Measurements from ENCODE around the gene HADH.
"Not testable (repeated sequence)": the region's sequence is repeated elsewhere in the genome, so short reads cannot be mapped to it uniquely, and the experiment has no call there.

Gene HADH

GRCh38 chr4:108031427-108032083 is 41.9 kb downstream of the HADH start:
- DNase-seq (ENCODE audit: low spot score) = no peak

DNA sequence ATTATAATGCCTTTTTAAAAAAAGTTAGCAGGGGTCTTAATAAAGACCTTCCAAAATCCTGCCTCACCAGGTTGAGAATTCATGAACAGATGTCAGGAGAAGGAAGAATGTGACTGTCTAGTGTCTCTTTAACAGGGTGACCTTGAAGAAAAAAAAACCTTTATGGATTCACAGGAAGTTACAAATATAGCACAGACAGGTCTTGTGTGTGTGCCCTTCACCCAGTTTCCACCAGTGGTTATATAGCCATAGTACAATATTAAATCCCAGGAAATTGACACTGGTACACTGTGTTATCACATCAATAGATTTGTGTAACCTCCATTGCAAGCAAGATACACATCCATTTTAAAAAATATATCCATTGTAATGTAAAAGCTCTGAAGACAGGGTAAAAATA is 43.7 kb downstream of the HADH start:
- no peak for DNase-seq (ENCODE audit: low spot score)

GRCh38 chr4:108034565-108034964 is 44.9 kb downstream of the HADH start:
- DNase-seq (ENCODE audit: low spot score) = no peak

GRCh38 chr4:108035691-108036090 is 46.0 kb downstream of the HADH start:
- no peak for DNase-seq (ENCODE audit: low spot score)

- no peak for DNase-seq (ENCODE audit: low spot score)
Measured at GRCh38 chr4:108036213-108036612, 46.5 kb downstream of the HADH start.

GRCh38 chr4:108037884-108038283 is 48.2 kb downstream of the HADH start:
- no peak for DNase-seq (ENCODE audit: low spot score)

GRCh38 chr4:108042927-108043326 is 53.2 kb downstream of the HADH start:
- DNase-seq (ENCODE audit: low spot score) = no peak

DNA sequence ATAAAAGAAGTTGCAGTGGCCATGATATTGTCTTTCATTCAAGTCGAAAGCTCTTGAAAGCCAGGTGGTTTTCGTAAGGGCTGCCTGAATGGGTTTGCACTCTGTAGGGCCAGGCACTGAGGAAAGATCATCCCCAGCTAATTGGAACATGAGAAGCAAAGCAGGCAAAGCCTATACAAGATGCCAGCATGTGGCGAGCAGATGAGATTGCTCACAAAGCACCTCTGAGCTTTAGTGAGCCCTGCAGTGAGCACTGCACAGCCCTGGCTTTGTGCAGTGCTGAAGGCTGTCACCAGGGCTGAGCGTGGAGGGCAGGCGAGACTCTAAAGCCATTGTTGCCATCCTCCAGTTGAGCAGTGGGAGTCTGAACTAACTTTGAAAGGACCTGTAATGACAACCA is 53.8 kb downstream of the HADH start:
- DNase-seq (ENCODE audit: low spot score) = no peak

DNA sequence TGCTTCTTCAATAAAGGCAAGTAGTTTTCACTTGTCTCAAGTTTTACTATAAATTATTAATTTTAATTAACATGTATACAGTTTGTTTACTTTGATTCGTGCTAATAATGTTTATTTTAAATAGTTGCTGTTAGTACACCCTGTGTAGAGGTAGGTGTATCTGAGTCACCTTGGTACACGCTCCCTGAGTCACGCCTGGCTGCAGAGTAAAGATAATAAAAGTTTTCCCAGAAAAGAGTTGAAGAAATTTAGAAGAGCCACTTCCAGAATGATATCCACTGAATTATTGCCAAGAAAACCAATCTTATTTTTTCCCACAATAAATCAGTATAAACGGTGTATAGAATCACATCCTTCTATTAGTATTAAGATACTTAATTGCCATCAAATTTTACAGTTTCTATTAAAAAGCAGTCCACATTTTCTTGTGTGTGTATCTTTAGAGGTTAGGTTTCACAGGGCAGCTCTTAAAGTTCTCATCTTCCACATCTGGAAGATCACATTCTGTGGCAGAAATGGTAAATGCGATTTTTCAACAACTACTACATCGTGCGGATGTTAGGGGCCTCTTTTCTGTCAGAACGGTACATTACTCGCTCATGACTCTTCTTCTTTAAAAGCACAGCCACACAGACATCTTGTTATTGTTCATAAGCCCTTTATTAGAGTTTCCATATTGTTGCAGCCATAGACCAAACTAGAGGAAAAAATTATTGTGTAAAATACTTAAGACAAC is 55.4 kb downstream of the HADH start:
- no peak for DNase-seq (ENCODE audit: low spot score)

DNA sequence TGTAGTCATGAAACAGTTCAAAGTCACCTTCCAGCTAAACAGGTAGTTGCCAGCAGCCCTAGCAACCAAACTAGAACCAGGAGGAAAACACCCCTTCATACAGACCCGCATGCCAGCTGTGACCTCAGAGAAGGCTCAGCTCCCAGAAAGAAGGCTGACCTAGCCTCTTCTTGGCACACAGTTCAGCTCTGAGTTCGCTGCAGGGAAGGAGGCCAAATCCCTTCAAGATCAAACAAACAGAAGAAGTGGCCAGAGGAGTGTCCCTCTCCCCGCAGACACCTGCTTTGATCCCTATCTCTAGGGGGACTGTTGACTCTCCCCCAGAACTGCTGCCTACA is 56.0 kb downstream of the HADH start:
- no peak for DNase-seq (ENCODE audit: low spot score)

DNA sequence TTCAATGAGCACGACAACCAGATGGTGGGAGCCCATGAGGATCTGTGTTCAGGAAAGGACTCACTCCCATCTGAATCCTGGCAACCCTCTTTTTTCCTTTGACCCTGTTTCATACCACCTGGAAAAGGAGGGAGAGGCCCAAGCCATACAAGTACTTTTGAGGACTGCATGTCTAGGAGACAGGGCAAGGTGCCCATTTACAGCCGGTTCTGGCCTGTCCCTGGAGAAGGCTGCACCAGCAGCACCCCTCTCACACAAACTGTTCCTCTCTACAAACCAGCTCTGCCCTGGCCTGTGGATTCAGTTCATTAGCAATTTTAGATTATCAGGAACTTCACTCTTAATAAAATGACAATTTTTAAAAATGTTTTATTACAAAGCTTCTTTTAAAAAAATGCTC is 57.5 kb downstream of the HADH start:
- DNase-seq (ENCODE audit: low spot score) = no peak

DNA sequence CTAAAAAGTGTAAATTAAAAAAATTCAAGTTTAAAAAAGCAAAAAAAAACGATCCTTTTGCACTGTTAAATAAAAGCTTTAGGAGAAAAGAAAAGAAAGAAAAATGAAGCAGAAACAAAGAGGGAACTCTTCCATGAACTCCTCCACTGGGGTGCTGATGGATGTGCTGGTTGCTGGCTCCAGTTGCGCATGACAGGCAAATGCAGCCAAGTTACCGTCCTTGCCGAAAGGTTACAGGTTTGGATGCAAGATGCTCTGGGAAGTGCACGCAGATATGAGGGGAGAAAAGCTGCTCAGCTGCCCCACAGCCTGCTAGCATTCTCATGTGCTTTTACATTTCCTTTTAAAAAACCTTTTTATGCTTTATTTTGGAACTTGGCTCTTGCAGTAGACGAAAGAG is 58.5 kb downstream of the HADH start:
- DNase-seq (ENCODE audit: low spot score) = no peak

GRCh38 chr4:108048997-108049396 is 59.3 kb downstream of the HADH start:
- no peak for DNase-seq (ENCODE audit: low spot score)

- DNase-seq (ENCODE audit: low spot score) = no peak
Measured at GRCh38 chr4:108049406-108049805, 59.7 kb downstream of the HADH start.

- not testable (repeated sequence) for DNase-seq (ENCODE audit: low spot score)
Measured at GRCh38 chr4:108050166-108051111, 60.8 kb downstream of the HADH start.

DNA sequence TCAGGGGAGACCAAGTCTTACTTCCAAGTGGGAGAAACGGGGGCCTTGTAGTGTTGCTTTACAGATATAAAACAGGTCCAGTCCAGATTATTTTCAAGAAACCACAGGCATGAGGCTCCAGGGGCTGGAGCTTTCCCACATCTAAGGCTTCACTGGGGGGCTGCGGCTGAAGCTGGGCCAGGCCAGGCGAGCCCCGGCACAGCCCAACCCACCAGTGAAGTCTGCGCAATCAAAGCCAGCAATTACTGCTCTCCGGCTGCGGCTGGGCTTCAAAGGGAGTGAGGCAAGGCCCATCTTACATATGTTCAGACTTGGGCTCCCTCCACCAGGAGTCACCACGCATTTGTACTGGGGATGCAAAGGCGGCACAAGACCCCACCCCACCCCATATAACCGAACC is 61.7 kb downstream of the HADH start:
- no peak for DNase-seq (ENCODE audit: low spot score)

DNA sequence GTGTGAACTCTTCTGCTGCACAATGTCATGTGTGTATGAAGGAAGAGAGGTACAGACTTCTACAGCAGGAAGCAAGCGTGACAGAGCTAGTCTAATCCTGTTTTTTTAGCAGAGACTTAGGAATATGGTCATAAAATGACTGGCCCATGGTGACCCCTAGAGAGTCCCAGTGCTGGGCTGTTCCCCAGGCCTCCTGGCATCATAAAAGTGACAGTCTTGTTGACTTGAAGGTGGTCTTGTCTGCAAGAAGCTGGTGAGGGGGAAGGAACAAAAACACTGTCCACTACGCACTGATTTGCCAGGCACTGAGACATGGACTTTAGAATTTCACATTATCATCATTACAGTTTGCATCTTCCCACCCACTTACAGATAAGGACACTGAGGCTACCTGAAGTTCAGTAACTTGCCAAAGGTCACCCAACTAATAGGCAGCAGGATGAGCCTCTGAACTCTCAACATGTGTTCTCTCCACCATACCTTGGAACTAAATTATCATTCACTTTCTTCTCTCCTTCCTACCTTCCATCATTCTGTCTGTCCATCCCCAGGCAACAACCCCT is 63.0 kb downstream of the HADH start:
- DNase-seq (ENCODE audit: low spot score) = no peak

DNA sequence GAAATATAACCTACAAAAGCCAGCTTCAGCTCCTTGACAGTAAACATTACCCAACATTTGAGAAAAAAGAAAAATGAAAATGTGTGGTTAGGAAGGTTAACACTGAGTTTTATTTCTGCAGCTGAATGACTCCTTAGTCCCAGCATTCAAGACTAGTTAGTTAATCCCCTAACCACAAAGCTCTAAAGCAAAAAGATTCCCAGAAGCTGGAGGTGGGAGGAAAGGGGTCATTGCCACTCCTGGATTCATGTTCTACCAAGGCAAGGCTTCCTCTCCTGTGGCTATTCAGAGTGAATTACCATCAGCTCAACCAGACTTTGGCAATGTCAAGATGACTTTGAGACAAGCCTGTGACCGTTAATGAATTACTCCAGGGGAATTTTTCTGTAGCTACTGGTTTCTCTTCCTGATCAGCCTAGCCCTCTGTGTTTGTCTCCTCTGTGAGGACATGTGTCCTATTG is 63.6 kb downstream of the HADH start:
- DNase-seq (ENCODE audit: low spot score) = no peak

- no peak for DNase-seq (ENCODE audit: low spot score)
Measured at GRCh38 chr4:108054025-108054638, 64.4 kb downstream of the HADH start.

- no peak for DNase-seq (ENCODE audit: low spot score)
Measured at GRCh38 chr4:108055787-108056186, 66.1 kb downstream of the HADH start.

GRCh38 chr4:108056418-108056817 is 66.7 kb downstream of the HADH start:
- no peak for DNase-seq (ENCODE audit: low spot score)
